ENCODE results near the gene NCKAP1.

Gene NCKAP1

DNA sequence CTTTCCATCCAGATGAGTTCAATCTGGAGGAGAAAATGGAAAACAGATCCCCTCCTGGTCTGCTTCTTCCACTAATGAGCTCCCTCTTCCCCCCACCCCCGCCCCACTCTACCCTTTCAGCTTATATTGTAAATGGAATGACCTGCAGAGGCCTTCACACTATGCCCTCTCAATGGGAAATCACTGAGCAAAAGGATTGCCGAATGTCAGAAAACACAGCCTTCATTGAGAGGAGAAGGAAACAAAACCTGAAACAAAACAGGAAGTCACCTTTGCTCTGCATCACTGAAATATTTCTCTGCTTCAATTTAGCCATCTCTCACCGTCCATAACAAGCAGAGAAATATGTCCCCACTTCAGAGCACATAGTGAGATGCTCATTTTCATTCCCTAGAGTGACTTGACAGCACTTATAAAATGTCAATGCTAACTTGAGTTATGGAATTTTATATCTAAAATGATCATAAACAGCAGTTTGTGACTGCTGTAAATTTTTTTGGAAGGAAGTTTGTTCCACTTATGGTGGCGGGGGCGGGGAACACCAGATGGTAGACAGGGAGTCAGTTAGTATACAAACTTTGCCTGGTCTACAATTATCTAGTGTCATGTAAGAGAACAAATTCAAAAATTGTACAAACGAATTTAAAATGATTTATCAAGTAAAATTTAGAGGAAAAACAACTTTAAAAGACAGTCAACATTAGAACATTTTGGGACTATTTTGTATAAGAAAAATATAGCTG is 170.0 kb downstream of the NCKAP1 start:
- DNase-seq (ENCODE audit: low read depth in 3 of 3), result no peak

DNA sequence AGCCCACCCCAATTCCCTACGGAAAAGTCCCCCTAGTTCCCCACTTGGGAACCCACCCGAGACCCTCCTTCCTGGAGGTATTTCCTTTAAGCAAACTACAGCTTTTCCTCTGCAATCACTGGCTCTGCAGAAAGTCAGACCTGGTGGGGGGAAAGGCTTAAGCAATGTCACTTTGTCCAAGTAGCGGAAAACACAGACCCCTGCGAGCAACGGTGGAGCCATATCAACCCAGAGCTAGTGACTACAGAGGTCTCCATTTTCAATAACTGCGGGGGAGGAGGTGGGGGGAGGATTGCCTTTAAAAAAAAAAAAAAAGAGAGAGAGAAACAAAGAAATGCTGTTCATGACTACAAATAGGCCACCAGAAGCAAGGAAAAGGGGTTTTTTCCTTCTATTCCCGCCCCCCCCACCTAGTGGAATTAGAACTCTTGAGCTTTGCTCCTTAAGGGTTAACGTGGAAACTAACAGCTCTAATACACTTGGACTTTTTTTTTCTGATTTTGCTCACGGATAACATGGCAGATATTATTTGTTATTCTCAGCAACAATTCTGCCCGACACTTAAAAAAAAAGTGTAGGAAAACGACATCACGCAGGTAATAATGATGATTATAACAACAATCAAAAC is 170.7 kb downstream of the NCKAP1 start:
- DNase-seq (ENCODE audit: low read depth in 3 of 3), result no peak

DNA sequence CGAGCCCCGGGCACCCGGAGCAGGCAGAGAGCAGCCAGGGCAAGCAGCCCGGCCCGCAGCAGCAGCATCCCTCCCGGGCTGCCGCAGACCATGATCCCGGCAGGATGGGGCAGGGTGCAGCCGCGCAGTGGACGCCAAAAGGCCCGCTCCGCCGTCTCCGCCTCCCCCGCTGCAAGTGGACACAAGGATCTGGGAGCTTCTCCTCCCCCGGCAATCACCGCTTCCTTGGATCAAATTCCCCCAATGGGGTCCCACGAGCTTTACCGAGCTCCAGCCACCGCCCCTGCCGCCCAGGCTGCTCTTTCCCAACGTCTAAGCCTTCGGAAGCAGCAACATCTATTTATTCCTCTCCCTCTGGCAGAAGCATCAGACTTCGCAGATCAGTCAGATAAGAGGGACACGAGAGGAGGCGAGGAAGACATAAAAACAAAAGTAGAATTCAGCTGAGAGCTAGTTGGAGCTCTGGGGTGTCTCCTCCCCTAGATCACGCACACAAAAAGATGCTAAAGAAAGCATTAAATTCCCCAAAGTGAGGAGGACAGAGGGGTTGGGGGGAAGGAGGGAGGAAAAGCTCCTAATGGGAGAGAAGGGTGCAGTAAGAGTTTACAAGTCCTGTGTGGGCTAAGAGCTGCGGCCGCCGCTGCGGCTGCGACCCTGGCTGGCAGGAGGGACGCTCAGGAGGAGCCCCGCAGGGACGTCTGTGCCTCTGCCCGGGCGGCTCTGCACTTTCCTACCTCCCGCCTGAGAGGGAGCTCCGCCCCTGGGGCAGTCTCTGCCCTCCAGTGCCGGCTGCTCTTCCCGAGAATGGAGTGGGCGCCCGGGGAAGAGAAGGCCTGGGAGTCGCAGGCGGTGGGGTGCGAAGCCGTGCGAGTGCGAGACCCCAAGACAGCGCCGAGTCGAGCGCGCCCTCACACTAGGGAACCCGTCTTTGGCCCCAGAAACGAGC is 171.5 kb downstream of the NCKAP1 start, which contains the start of gene FRZB:
Gene FRZB, minus strand, starts transcription at position 177 of the 946 bp plus-strand sequence. Its CDS starts 85 bp downstream, at position 92.
- no peak for DNase-seq (ENCODE audit: low read depth in 3 of 3)

DNA sequence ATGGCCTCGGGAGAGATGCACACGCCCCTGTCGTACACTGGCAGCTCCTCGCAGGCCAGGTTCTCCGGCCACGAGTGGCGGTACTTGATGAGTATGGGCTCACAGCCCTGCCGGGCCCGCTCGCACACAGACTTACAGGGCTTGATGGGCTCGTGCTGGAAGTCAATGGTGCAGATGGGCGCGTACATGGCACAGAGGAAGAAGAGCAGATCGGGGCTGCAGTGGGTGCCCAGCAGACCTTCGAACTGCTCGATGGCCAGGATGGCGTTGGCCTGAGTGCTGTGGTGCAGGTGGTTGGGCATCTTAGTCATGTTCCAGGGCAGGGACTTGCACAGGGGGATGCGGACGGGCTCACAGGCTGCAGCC is 172.2 kb downstream of the NCKAP1 start:
- DNase-seq (ENCODE audit: low read depth in 3 of 3), result no peak

DNA sequence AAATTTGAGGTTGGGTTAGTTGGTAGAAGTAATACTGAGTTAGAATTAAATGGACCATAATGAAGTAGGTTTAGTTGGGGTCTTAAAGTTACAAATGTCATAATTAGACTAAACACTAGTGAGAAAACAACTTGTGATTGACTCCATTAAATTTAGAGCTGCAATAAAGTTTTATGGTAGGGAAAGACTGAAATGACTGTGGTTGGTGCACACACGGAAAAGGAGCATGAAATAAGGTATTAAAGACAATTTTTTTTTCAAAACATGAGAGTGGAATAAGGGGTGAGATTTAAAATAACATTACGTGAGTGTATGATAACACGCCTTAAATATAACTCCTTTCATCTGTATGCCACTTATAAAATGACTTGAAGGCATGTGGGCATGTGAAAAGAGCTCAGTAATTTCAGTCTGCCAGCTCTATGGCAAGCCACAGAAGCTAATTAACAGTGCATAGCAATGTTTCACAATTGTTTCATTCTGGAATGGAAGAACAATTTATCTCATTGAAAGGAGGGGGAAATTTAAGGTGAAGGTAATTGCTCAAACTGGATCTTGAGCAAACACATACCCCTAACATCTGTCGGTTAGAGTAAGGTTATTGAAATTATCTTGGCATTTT is 173.2 kb downstream of the NCKAP1 start:
- no peak for DNase-seq (ENCODE audit: low read depth in 3 of 3)

DNA sequence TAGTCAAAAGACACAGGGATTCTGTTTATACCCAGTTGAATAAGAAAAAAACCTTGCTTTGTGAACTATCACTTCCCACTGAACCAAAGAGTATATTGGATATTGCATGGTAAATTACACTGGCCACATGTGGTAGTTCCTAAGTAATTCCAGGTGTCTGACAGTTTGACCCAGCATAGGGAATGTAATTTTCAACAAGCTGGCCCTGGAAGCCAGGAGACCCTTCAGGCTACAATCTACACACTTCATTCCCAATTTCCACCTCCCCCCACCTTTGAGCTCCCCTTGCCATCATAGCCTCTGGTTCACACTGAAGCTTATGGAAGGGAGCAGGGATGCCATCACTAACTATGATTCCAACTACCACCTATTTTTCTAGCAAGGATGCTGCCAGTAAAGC is 174.6 kb downstream of the NCKAP1 start:
- no peak for DNase-seq (ENCODE audit: low read depth in 3 of 3)

DNA sequence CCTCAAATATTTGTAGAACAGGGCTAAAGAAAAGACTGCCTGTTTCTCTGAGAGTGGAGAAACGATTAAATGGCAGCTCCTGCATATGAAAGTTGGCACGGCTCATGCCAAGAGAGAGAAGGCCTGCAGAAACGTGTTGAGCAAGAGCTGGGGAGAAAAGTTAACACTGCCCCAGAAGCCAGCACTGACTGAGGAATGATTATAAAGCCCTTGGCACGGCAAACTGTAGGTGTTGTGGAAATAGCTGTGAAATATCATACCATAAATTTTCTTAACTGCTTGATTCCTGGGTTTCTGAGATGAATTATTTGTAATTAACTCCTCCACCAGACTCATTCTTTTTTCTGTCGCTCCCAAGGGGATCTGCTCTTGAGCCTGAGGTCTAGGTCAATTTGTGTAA is 176.2 kb downstream of the NCKAP1 start:
- no peak for DNase-seq (ENCODE audit: low read depth in 3 of 3)

DNA sequence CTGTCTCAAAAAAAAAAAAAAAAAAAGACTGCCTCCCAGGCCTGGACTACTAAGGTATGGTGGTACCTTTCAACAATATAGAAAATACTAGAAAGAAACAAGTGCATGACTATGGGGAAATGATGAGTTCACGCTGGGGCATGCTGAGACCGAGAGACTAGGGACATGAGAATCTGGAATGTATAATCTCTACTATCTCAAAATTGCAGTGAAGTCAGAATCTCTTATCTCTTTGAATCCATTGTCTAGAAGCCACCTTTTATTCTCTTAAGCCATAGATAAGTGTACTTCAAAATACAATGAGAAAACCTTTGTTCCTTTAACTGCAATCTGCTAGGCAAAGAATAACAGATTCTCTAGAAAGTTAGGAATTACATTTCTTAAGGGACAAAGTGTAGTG is 177.4 kb downstream of the NCKAP1 start:
- DNase-seq (ENCODE audit: low read depth in 3 of 3), result no peak
